ENCODE data around the gene FYN.

The FYN gene

GRCh38 chr6:111888928-111889695 lies 15.9 kb upstream of the FYN start (continued):
- TF ChIP-seq ZNF366 (tag by site-specific recombination; conservative IDR thresholded peaks at IDR 0.05) (peak; percentile 63), ZNF501 (tag by site-specific recombination; IDR thresholded peaks at IDR 0.05) (no peak), ZFP41 (tag by site-specific recombination; IDR thresholded peaks at IDR 0.05; ENCODE audit: borderline replicate concordance) (no peak), ZNF510 (tag by site-specific recombination; IDR thresholded peaks at IDR 0.05; ENCODE audit: insufficient replicate concordance) (no peak), ZSCAN4 (tag by site-specific recombination; IDR thresholded peaks at IDR 0.05) (no peak), PRDM10 (tag by site-specific recombination; IDR thresholded peaks at IDR 0.05) (peak; percentile 67; the same call in 1 of the 2 replicates), FEZF1 (tag by site-specific recombination; IDR thresholded peaks at IDR 0.05) (peak; percentile 98), ZNF416 (tag by site-specific recombination; IDR thresholded peaks at IDR 0.05) (no peak), GLI2 (tag by site-specific recombination; IDR thresholded peaks at IDR 0.05; ENCODE audit: borderline replicate concordance, low read depth) (no peak), IKZF3 (tag by site-specific recombination; IDR thresholded peaks at IDR 0.05) (peak; percentile 21; the same call in 1 of the 2 replicates), ZNF677 (tag by site-specific recombination; IDR thresholded peaks at IDR 0.05) (no peak), ZNF280C (tag by site-specific recombination; IDR thresholded peaks at IDR 0.05) (no peak), ZNF335 (tag by site-specific recombination; conservative IDR thresholded peaks at IDR 0.05) (peak; percentile 70), ZNF146 (tag by site-specific recombination; IDR thresholded peaks at IDR 0.05) (no peak), REST (tag by site-specific recombination; IDR thresholded peaks at IDR 0.05) (no peak), ZNF132 (tag by site-specific recombination; IDR thresholded peaks at IDR 0.05; ENCODE audit: borderline replicate concordance) (no peak), ZNF791 (tag by site-specific recombination; IDR thresholded peaks at IDR 0.05) (no peak), ZNF600 (tag by site-specific recombination; IDR thresholded peaks at IDR 0.05) (no peak), ZNF174 (tag by site-specific recombination; IDR thresholded peaks at IDR 0.05) (no peak), TCF7L2 (IDR thresholded peaks at IDR 0.05; ENCODE audit: borderline replicate concordance, low read depth, low read length) (no peak), ZNF704 (tag by site-specific recombination; IDR thresholded peaks at IDR 0.05) (no peak), AEBP2 (tag by site-specific recombination; IDR thresholded peaks at IDR 0.05; ENCODE audit: borderline replicate concordance) (no peak), ZBTB6 (tag by site-specific recombination; IDR thresholded peaks at IDR 0.05) (no peak), ZNF10 (tag by site-specific recombination; IDR thresholded peaks at IDR 0.05) (0 out of 2 replicates have a peak, but pooled peaks have one; percentile 21)

Data from HEK293 (cell line).